NCI-H510A treated with DMSO at 0.1 percent for 48 hours (cell line): ENCODE results near the gene RGS6.

Experiments used
- DNase-seq: peaks from one replicate; lab custom pipeline; 2025; lab: John Stamatoyannopoulos, UW

Gene RGS6

GRCh38 chr14:72404106-72404774, 472.0 kb downstream of the RGS6 start:
- DNase-seq, result no peak

DNA sequence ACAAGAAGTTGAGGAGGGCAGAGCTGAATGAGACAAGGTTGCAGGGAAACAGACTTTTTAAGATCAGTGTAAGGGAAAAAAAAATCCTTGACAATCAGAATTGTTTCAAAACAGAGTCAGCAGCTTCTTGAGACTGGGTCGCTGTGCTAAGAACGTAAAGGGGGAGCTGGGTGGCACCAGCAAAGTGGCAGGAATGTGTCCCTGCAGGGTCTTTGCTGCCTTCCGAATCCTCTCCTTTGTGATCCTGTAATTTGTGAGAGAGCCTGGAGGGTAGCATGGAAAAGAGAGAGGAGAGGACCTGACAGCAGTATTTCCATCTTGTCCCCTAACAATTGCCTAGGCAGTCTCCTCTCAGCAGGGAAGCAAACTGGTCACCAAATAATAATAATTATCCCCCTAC, 472.8 kb downstream of the RGS6 start:
- no peak for DNase-seq

GRCh38 chr14:72408020-72408419, 475.8 kb downstream of the RGS6 start:
- DNase-seq, result no peak

DNA sequence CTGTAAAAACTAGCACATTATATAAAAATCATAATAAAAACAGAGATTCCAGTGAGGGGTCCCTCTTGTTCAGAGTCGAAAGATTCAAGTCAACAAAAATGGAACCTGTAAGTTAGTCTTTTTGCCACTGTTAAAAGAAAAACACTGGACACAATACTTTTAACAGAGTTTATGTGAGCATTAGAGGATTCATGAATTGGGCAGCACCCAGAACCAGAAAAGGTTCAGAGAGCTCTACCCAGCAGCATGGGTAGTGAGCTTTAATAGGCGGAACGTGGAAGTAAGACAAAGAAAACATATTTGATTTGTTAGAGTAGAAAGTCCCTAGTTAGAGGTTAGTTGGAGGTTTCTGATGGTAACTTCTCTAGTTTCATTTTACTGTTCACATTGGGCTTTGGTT, 476.8 kb downstream of the RGS6 start:
- no peak for DNase-seq

DNA sequence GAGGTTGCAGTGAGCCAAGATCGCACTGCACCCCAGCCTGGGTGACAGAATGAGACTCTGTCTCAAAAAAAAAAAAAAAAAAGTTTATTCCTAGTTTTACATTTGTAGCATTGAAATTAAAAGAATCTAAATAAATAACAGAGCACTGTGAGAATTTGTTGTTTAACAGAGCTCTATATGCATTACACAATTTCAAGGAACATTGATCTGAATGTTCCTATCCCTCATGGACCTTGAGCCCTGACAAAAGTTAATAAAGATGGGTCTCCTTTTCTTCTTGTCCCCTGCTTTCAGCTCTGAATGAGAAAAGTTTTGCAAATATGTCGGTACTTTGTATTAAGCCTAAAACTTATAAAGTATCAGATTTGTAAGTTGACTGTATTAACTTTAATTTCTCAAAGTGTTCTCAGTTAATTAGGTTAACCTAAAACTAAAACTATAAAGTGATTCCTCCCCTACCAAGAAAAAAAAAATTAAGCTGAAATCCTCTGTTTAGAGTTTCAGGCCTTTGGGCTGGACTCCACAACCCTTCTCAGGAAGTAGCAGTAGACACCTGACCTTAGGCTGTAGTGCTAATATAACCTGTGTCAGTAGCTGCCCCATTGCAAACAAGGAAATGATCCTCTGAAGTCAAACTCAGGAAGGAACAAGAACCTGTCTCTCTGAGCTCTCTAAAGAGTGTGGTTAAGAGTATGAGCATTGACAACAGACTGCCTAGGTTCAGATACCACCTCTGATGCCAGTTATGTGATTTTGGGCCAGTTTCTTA, 484.0 kb downstream of the RGS6 start:
- DNase-seq, result no peak

DNA sequence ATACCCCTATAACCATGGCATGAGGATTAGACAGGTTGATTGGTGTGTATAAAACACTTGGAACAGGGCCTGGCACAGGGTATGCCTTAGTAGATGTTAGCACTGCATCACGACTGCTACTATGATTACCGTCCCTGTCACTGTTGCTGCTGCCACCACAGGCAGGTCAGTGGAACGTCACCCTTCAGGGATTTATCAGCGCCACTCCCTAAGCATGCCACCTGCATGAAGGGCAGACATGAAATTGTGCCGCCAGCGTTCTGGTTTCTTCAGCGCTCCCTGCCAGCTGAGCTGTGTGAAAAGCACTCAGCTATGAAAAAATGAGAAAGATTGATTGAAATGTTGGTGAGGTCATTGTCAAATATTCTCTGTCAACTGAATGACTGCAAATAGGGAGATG, 484.7 kb downstream of the RGS6 start:
- peak; percentile 70 for DNase-seq

- DNase-seq, result no peak
Measured at GRCh38 chr14:72418806-72419205, 486.6 kb downstream of the RGS6 start.

DNA sequence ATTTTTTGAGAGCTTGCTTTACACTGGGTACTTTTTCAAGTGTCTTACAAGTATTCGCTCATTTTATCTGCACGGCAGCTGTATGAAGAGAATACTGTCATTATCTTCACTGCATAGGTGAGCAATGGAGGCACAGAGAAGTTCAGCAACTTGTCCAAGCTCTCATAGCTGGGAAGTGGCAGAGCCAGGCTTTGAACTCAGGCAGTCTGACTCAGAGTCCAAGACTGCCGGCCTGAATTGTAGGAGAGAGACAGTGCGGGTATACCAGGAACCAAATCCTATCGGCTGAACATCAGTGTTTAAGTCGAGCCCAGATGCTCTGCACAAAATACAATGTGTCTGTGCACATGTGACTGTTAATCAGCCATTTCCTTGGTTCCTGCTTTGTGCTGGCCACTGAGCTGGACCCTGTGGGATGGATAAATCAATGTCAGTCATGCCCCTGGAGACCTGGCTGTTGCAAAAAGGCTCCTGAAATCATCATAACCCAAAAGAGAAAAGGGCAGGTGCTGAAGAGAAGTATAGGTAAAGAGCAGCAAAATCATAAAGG, 487.1 kb downstream of the RGS6 start:
- no peak for DNase-seq

DNA sequence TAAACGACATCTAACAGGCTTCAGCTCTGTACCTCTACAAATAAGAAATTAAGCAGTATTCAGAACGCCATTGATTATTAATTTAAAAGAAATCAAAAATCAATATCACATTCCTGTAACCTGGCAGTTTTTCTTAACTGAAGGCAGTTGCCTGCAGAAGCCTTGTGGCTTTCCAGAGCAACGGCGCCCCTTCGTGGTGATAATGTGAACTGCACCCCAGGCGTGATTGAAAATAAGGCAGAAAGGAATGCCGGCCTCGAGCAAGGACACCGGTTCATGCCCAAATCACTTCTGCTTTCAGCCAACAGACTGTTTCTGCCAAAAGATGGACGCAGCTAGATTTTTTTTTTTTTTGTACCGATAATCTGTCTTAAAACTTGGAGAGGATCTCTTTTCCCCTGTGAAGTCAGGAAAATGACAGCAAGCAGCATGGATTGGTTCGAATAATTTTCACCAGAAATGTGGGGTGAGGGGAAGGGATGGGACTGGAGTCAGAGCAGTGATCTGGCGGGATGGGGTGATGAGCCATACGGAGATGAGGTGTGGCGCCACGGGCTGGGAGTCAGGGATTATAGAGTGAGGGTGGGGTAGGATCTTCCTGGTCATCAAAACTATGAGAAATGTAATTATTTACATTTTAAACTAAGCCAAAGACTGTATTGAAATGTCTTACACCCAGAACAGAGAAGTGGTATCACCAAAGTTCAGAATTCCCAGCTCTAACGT, 488.7 kb downstream of the RGS6 start:
- peak; percentile 56 for DNase-seq

DNA sequence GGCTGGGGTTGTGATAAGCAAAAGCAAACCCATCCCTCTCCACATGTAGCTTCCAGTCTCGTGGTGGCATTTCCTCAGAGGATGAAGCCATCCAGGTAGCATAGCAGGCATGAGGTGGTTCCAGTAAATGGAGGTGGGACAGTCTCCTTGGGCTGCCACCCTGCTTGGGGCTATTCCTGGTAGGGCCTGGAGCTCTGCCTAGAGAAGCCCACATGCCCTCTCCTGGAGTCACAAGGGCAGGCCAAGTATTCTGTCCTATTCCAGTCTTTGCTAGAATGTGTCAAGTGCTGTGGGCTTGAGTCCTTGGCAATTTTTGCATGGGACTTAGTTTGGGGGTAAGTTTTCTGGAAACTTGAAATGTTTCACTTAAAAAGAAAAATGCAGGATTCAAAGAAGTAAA, 491.7 kb downstream of the RGS6 start:
- DNase-seq, result no peak

- DNase-seq, result no peak
Measured at GRCh38 chr14:72430457-72430856, 498.2 kb downstream of the RGS6 start.

GRCh38 chr14:72432748-72433147, 500.5 kb downstream of the RGS6 start:
- no peak for DNase-seq

- no peak for DNase-seq
Measured at GRCh38 chr14:72433511-72433910, 501.3 kb downstream of the RGS6 start.

DNA sequence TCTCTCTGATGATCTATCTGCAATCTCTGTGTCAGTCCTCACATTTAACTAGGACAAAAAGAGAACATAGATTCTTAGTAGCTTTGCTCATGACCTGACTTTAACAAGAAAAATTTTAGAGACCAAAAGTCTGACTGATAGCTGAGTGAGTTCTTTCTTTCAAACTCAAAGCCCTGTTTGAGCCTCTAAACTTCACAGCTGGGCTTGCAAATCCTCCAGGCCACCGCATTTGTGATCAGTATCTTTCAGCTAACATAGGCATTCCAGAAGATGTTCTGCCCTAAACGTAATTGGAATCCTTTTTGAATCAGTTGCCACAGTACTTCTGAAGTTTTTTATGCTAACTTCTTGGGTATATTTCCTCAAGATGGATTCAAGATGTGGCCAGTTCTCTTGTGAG, 502.6 kb downstream of the RGS6 start:
- no peak for DNase-seq

DNA sequence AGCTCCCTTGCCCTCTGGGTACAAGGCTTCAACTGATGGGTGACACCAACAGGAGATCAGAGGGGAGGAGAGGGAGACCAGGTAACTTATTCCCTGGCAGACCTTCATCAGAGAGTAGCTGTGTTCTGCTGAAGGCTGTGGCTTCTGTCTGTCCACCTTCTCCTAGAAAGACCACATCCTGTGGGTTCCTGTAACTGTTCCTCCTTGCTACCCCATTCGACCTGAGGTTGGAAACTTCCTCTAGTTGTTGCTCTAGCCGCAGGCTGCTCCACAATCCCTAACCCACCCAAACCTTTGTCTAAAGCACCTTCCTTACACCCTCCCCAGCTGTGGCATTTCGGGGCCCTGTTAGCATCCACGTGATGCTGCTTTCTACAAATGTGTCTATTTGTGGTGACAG, 507.5 kb downstream of the RGS6 start:
- DNase-seq, result no peak

- DNase-seq, result no peak
Measured at GRCh38 chr14:72443256-72443655, 511.0 kb downstream of the RGS6 start.

GRCh38 chr14:72443991-72444441, 511.8 kb downstream of the RGS6 start:
- DNase-seq, result no peak

DNA sequence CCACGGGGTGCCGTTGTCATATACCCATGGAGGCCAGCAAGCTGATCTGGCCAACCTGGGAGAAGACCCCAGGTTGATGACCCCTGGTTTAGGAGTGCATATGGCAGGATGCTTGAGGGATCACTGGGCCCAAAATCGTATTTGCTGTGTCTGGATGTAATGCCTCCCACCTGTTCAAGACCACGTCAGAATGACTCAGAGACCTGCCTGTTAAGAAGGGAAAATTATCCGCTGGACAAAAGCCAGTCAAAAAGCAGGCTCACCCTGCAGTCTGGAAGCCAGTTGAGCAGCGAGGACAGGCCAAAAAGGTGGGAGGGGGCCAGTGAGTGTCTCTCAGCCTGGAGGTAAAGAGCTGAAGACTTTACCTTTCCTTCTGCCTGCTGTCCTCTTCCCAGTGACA, 512.5 kb downstream of the RGS6 start:
- no peak for DNase-seq

- no peak for DNase-seq
Measured at GRCh38 chr14:72448212-72448611, 516.0 kb downstream of the RGS6 start.

DNA sequence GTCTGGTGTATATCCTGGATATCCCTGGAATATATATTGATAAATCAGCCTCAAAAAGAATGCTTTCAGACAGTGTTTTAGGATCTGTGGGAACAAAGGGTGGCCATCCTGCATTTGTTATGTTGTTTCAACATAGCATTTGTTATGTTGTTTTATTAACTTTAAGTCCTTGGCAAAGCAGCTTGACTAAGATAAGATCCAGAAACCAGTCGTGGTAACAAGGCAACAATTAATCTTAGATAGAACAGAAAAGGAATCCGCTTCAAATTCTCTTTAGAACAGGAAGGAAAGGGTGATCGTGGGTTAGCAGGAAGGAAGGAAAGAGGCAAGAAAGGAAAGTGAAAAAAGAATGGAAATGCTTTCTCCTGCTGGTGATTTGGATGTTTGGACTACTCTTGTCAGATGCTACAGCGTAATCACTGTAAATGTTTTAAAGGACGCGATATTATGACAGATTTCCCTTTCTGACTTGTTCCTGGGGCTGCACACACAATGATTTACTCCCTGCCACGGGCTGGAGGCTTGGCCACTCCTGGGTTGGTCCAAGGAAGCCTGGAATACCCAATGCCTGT, 518.3 kb downstream of the RGS6 start:
- DNase-seq, result no peak

DNA sequence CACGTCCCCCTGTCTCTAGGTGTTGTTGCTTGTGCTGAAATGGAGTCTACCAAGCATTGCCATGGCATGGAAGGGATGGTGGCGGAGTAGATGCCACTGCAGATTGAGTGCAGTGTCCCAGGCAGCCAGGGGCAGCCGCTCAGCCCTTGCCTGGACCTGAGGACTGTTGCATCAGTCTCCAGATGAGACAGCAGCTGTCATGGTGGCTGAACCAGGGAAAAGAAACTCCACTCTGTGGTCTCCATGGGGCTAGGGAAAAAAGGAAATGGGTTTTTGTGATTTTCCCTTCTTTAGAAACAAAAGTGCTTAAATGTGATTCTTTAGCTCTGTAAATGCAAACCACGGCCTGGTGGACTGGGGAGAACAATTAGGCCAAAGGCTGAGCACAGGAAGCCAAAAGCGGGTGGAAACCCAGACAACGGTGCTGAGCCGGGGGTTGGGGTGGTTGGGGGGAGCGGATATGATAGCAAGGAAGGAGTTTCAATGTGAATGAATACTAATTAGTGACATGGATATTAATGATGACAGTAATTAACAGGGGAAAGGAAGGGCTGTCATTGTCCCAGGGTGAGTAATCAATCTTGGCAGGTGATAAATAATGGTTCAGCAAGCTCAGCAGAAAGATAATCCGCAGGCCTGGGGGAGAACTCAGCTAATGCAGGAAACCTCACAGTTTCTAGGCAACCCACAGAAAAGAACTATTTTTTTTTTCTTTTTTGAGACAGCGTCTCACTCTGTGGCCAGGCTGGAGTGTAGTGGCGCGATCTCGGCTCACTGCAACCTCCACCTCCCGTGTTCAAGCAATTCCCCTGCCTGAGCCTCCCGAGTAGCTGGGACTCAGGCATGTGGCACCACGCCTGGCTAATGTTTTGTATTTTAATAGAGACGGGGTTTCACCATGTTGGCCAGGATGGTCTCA, 519.1 kb downstream of the RGS6 start:
- no peak for DNase-seq
